22Rv1 (cell line): ENCODE results near the gene PPARD.

Experiments used
- H3K27ac ChIP-seq: fragments of 450-650 bp; 2 replicates; pipeline ENCODE4 v1.5.1; 2017
- CTCF ChIP-seq: fragments of 450-650 bp; IDR thresholded peaks from 2 replicates; pipeline ENCODE4 v1.5.1; 2017; ENCODE audit warnings: mild to moderate bottlenecking
- ZFX ChIP-seq: fragments of 450-650 bp; IDR thresholded peaks from 2 replicates; pipeline ENCODE4 v1.6.1; 2017; ENCODE audit warnings: antibody characterized with exemption, borderline replicate concordance

PPARD gene

GRCh38 chr6:35342258-35343091, at the start of gene PPARD:
PPARD (plus strand) TSS chr6:35342558; CDS start chr6:35411088, 68,530 bp downstream.
- peak within 1 kb of the TSS; percentile 26; the same call in 1 of the 2 replicates for H3K27ac ChIP-seq
- TF ChIP-seq CTCF: peak; percentile 98
- no peak for TF ChIP-seq ZFX

GRCh38 chr6:35293681-35294080, 48.7 kb upstream of the PPARD start:
- TF ChIP-seq ZFX: no peak
- TF ChIP-seq CTCF: no peak
- H3K27ac ChIP-seq: no peak overlapping the region

GRCh38 chr6:35294308-35294945, 47.9 kb upstream of the PPARD start:
- TF ChIP-seq CTCF: peak; percentile 90
- TF ChIP-seq ZFX: no peak
- H3K27ac ChIP-seq: no peak overlapping the region

GRCh38 chr6:35295036-35295435, 47.3 kb upstream of the PPARD start:
- no peak for TF ChIP-seq ZFX
- TF ChIP-seq CTCF: no peak
- H3K27ac ChIP-seq: no peak overlapping the region

GRCh38 chr6:35295521-35296315, 46.6 kb upstream of the PPARD start:
- TF ChIP-seq ZFX (no peak), CTCF (no peak)
- no peak overlapping the region for H3K27ac ChIP-seq

- TF ChIP-seq CTCF (no peak), ZFX (no peak)
- peak overlapping the region; percentile 67 for H3K27ac ChIP-seq
Observed at GRCh38 chr6:35296931-35297600, 45.3 kb upstream of the PPARD start.
